ENCODE data around the gene ILK.

GRCh38 chr11:6607190-6607795, 3.7 kb downstream of the ILK start:
- TF ChIP-seq CTCF (IDR thresholded peaks at IDR 0.05; ENCODE audit: insufficient read depth, low read length) (no peak), POLR2AphosphoS5 (IDR thresholded peaks at IDR 0.05; ENCODE audit: low read depth) (no peak), REST (IDR thresholded peaks at IDR 0.05; ENCODE audit: insufficient replicate concordance, low read depth) (no peak), SPI1 (IDR thresholded peaks at IDR 0.05; ENCODE audit: borderline replicate concordance, low read depth) (no peak)

All from HL-60 (cell line).